SK-N-MC (cell line): Measurements from ENCODE around the gene FRK.

Experiments
- EZH2 ChIP-seq: fragments of 200-600 bp; sonication (generic); IDR thresholded peaks from one replicate; pipeline ENCODE4 v1.6.1; 2017; ENCODE audit warnings: antibody characterized with exemption
- FOXP2 ChIP-seq: optimal IDR thresholded peaks from 2 replicates; pipeline ENCODE3; 2011; ENCODE audit warnings: mild to moderate bottlenecking, moderate library complexity; ENCODE audit not compliant: insufficient read depth; ENCODE audit errors: extremely low read length, control extremely low read depth
- POLR2AphosphoS5 ChIP-seq: IDR thresholded peaks from 2 replicates; pipeline ENCODE4 v1.6.1; 2012; ENCODE audit warnings: mild to moderate bottlenecking, low read depth, low read length, borderline replicate concordance

GRCh38 chr6:116027801-116028200 is 32.9 kb downstream of the FRK start:
- TF ChIP-seq POLR2AphosphoS5: no peak
- TF ChIP-seq EZH2: no peak
- no peak for TF ChIP-seq FOXP2
